A549 (cell line): Measurements from ENCODE around the gene TLCD2.

Experiments
- BHLHE40 ChIP-seq: IDR thresholded peaks from 2 replicates; pipeline ENCODE4 v1.6.1; 2012; ENCODE audit warnings: low read depth, low read length, inconsistent platforms
- E2F6 ChIP-seq: IDR thresholded peaks from 2 replicates; pipeline ENCODE4 v1.6.1; 2012; ENCODE audit warnings: low read depth, borderline replicate concordance
- RFX5 ChIP-seq: fragments of 450-650 bp; IDR thresholded peaks from 2 replicates; pipeline ENCODE4 v1.7.1; 2014; ENCODE audit warnings: antibody characterized with exemption, mild to moderate bottlenecking, moderate library complexity
- TF ChIP-seq, protein P1 (sequence below): fragments of >200 bp; sonication (Bioruptor Twin); formaldehyde crosslinking; IDR thresholded peaks from 3 replicates; pipeline ENCODE4 v1.5.1; 2016

- TF ChIP-seq, protein P1, sequence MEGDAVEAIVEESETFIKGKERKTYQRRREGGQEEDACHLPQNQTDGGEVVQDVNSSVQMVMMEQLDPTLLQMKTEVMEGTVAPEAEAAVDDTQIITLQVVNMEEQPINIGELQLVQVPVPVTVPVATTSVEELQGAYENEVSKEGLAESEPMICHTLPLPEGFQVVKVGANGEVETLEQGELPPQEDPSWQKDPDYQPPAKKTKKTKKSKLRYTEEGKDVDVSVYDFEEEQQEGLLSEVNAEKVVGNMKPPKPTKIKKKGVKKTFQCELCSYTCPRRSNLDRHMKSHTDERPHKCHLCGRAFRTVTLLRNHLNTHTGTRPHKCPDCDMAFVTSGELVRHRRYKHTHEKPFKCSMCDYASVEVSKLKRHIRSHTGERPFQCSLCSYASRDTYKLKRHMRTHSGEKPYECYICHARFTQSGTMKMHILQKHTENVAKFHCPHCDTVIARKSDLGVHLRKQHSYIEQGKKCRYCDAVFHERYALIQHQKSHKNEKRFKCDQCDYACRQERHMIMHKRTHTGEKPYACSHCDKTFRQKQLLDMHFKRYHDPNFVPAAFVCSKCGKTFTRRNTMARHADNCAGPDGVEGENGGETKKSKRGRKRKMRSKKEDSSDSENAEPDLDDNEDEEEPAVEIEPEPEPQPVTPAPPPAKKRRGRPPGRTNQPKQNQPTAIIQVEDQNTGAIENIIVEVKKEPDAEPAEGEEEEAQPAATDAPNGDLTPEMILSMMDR = no peak
- TF ChIP-seq E2F6 = no peak
- no peak for TF ChIP-seq RFX5
- TF ChIP-seq BHLHE40 = no peak
Measured at GRCh38 chr17:1676401-1676800, 33.8 kb downstream of the TLCD2 start.
